Astrocyte (in vitro differentiated cells and primary cell): ENCODE measurements around the gene FNDC7.

Experiments
- CTCF ChIP-seq: IDR thresholded peaks from 2 replicates; pipeline ENCODE4 v1.5.1; 2011; ENCODE audit warnings: low read depth, mild to moderate bottlenecking, inconsistent platforms, low read length, moderate library complexity; ENCODE audit not compliant: insufficient read depth
- EZH2 ChIP-seq: IDR thresholded peaks from 2 replicates; pipeline ENCODE4 v1.6.1; 2012; ENCODE audit warnings: mild to moderate bottlenecking, low read length, inconsistent platforms; ENCODE audit not compliant: insufficient read depth

- TF ChIP-seq CTCF (no peak), EZH2 (no peak)
Observed at GRCh38 chr1:108734171-108734865, 21.6 kb downstream of the FNDC7 start.
